DOHH2 (cell line): ENCODE data around the gene LRRC2.

Experiments
- H3F3A ChIP-seq: fragments of 200-600 bp; sonication (generic), shearing (Covaris generic); 2 replicates; pipeline ENCODE4 v1.6.0; 2016; ENCODE audit warnings: antibody characterized with exemption, mild to moderate bottlenecking; ENCODE audit not compliant: control insufficient read depth, insufficient read depth
- H3K27ac ChIP-seq: fragments of 200-600 bp; sonication (generic); 2 replicates; pipeline ENCODE4 v1.5.1; 2014; ENCODE audit warnings: low read depth, mild to moderate bottlenecking, low read length, moderate library complexity
- H3K27me3 ChIP-seq: fragments of 200-600 bp; sonication (generic); 2 replicates; pipeline ENCODE4 v1.6.1; 2014; ENCODE audit warnings: mild to moderate bottlenecking, low read length, mixed read lengths; ENCODE audit not compliant: control insufficient read depth
- H3K36me3 ChIP-seq: fragments of 200-600 bp; sonication (generic); 2 replicates; pipeline ENCODE4 v1.6.1; 2014; ENCODE audit warnings: mild to moderate bottlenecking, low read length, moderate library complexity, mixed read lengths; ENCODE audit not compliant: control insufficient read depth
- H3K4me1 ChIP-seq: fragments of 200-600 bp; sonication (generic); 2 replicates; pipeline ENCODE4 v1.6.1; 2014; ENCODE audit warnings: mild to moderate bottlenecking, low read length, mixed read lengths; ENCODE audit not compliant: control insufficient read depth
- H3K4me2 ChIP-seq: fragments of 200-600 bp; sonication (generic); 2 replicates; pipeline ENCODE4 v1.6.0; 2014; ENCODE audit warnings: mild to moderate bottlenecking, low read length, moderate library complexity
- H3K4me3 ChIP-seq: fragments of 200-600 bp; sonication (generic); 2 replicates; pipeline ENCODE4 v1.5.1; 2014; ENCODE audit warnings: mild to moderate bottlenecking, low read length, mixed read lengths
- H3K79me2 ChIP-seq: fragments of 200-600 bp; sonication (generic); 2 replicates; pipeline ENCODE4 v1.6.1; 2014; ENCODE audit warnings: mild to moderate bottlenecking, low read length, mixed read lengths; ENCODE audit not compliant: control insufficient read depth
- H3K9me2 ChIP-seq: fragments of 200-600 bp; sonication (generic); replicated peaks from 2 replicates; pipeline ENCODE4 v1.6.1; 2014; ENCODE audit warnings: mild to moderate bottlenecking, low read length, mixed read lengths; ENCODE audit not compliant: control insufficient read depth
- H3K9me3 ChIP-seq: fragments of 200-600 bp; sonication (generic); 2 replicates; pipeline ENCODE4 v1.6.1; 2014; ENCODE audit warnings: antibody characterized with exemption, low read length, mixed read lengths; ENCODE audit not compliant: control insufficient read depth, insufficient read depth
- H4K20me1 ChIP-seq: fragments of 200-600 bp; sonication (generic); 2 replicates; pipeline ENCODE4 v1.6.0; 2014; ENCODE audit warnings: low read depth, mild to moderate bottlenecking, antibody characterized with exemption, low read length, moderate library complexity; ENCODE audit not compliant: control insufficient read depth, insufficient read depth
- CTCF ChIP-seq: fragments of 200-600 bp; sonication (generic); IDR thresholded peaks from one replicate; pipeline ENCODE4 v1.5.1; 2014; ENCODE audit warnings: antibody characterized with exemption, mild to moderate bottlenecking, low read depth, low read length; ENCODE audit not compliant: poor library complexity, severe bottlenecking
- EZH2phosphoT487 ChIP-seq: fragments of 200-600 bp; sonication (generic); IDR thresholded peaks from 2 replicates; pipeline ENCODE4 v1.6.1; 2017; ENCODE audit warnings: borderline replicate concordance, mild to moderate bottlenecking, antibody characterized with exemption, low read length, moderate library complexity, mixed read lengths

Gene LRRC2

GRCh38 chr3:46545818-46546630 is 20.1 kb downstream of the LRRC2 start:
- H4K20me1 ChIP-seq, result no peaks in the 10 kb centered on the region
- H3F3A ChIP-seq, result peaks cover 43% of the 10 kb centered on the region
- peaks cover 6% of the 10 kb centered on the region; the same call in 1 of the 2 replicates for H3K79me2 ChIP-seq
- TF ChIP-seq CTCF, result no peak
- TF ChIP-seq EZH2phosphoT487, result no peak
- H3K9me3 ChIP-seq, result no peaks in the 10 kb centered on the region
- no peaks in the 10 kb centered on the region for H3K27me3 ChIP-seq
- no peaks in the 10 kb centered on the region; the same call in 1 of the 2 replicates for H3K36me3 ChIP-seq
- no peaks in the 10 kb centered on the region for H3K9me2 ChIP-seq
- peak overlapping the region; percentile 98 for H3K27ac ChIP-seq
- peak overlapping the region; percentile 50 for H3K4me3 ChIP-seq
- H3K4me1 ChIP-seq, result peaks cover 98% of the 10 kb centered on the region
- peak overlapping the region; percentile 62 for H3K4me2 ChIP-seq

GRCh38 chr3:46544771-46545503 is 21.2 kb downstream of the LRRC2 start:
- H3K27me3 ChIP-seq, result no peaks in the 10 kb centered on the region
- H3K4me3 ChIP-seq, result peak overlapping the region; percentile 50
- H3F3A ChIP-seq, result peaks cover 42% of the 10 kb centered on the region
- no peaks in the 10 kb centered on the region for H3K9me2 ChIP-seq
- H3K79me2 ChIP-seq, result peaks cover 8% of the 10 kb centered on the region
- peaks cover 98% of the 10 kb centered on the region for H3K4me1 ChIP-seq
- TF ChIP-seq EZH2phosphoT487, result no peak
- no peak for TF ChIP-seq CTCF
- H4K20me1 ChIP-seq, result no peaks in the 10 kb centered on the region
- peaks cover 2% of the 10 kb centered on the region; the same call in 1 of the 2 replicates for H3K36me3 ChIP-seq
- H3K4me2 ChIP-seq, result peak overlapping the region; percentile 62
- no peaks in the 10 kb centered on the region for H3K9me3 ChIP-seq
- peak overlapping the region; percentile 98 for H3K27ac ChIP-seq

GRCh38 chr3:46542801-46543201 is 23.3 kb downstream of the LRRC2 start:
- no peaks in the 10 kb centered on the region for H3K9me3 ChIP-seq
- peaks cover 96% of the 10 kb centered on the region for H3K4me1 ChIP-seq
- peaks cover 41% of the 10 kb centered on the region for H3F3A ChIP-seq
- H3K4me3 ChIP-seq, result peak overlapping the region; percentile 56
- H3K27ac ChIP-seq, result peak overlapping the region; percentile 100
- TF ChIP-seq EZH2phosphoT487, result no peak
- H3K27me3 ChIP-seq, result no peaks in the 10 kb centered on the region
- no peaks in the 10 kb centered on the region for H3K9me2 ChIP-seq
- no peaks in the 10 kb centered on the region for H4K20me1 ChIP-seq
- H3K36me3 ChIP-seq, result peaks cover 6% of the 10 kb centered on the region; the same call in 1 of the 2 replicates
- peaks cover 5% of the 10 kb centered on the region for H3K79me2 ChIP-seq
- H3K4me2 ChIP-seq, result peak overlapping the region; percentile 70
